SK-N-SH (cell line): ENCODE data around the gene FAM174B. TPM values are rescaled to one million over a fixed set of nuclear protein-coding genes. Genes with fewer than 3 reads are reported as not detected.

Experiments
- CTCF ChIA-PET: fragments of 300-600, 350-600 bp; formaldehyde crosslinking; extraction: SDS; loops from one replicate; lab custom pipeline; 2021; lab: Yijun Ruan, JAX
- POLR2A ChIA-PET: fragments of 350-600 bp; sonication (Branson Sonifier 250); formaldehyde crosslinking; extraction: SDS; loops from one replicate; lab custom pipeline; 2020; ENCODE audit warnings: antibody characterized with exemption, inconsistent platforms; lab: Yijun Ruan, JAX
- DNase-seq: peaks from one replicate; pipeline ENCODE4 v3.0.0; 2012
- H2AFZ ChIP-seq: fragments of 200-600 bp; sonication (generic); 2 replicates; pipeline ENCODE4 v1.8.1; 2016; ENCODE audit warnings: antibody characterized with exemption, mild to moderate bottlenecking, low read depth
- H3F3A ChIP-seq: fragments of 200-600 bp; sonication (generic); replicated peaks from 2 replicates; pipeline ENCODE3; 2016; ENCODE audit warnings: antibody characterized with exemption, mild to moderate bottlenecking; ENCODE audit not compliant: insufficient read depth
- H3K27ac ChIP-seq, 2 experiments: fragments of 200-500 bp in 1 of 2; fragments of 200-600 bp in 1 of 2; sonication (Bioruptor generic) in 1 of 2; sonication (generic), shearing (Covaris generic) in 1 of 2; 2 replicates each; pipeline versions ENCODE4 v1.5.1 to v1.6.1; 2014 to 2016; ENCODE audit warnings: low read depth in 2 of 2, inconsistent platforms in 1 of 2, low read length in 1 of 2, mild to moderate bottlenecking in 1 of 2, mixed read lengths in 1 of 2
- H3K27me3 ChIP-seq: fragments of 200-600 bp; sonication (generic), shearing (Covaris generic); 2 replicates; pipeline ENCODE4 v1.6.1; 2016; ENCODE audit warnings: mixed run types; ENCODE audit not compliant: insufficient read depth
- H3K36me3 ChIP-seq, 2 experiments: fragments of 200-500 bp in 1 of 2; fragments of 200-600 bp in 1 of 2; sonication (Bioruptor generic) in 1 of 2; sonication (generic) in 1 of 2; replicated peaks in 1 of 2; 2 replicates each; pipeline versions ENCODE3 to v1.5.1; 2014 to 2016; ENCODE audit warnings: low read length in 1 of 2, mild to moderate bottlenecking in 1 of 2; ENCODE audit not compliant: insufficient read depth in 2 of 2, control insufficient read depth in 1 of 2
- H3K4me1 ChIP-seq, 2 experiments: fragments of 200-500 bp in 1 of 2; fragments of 200-600 bp in 1 of 2; sonication (Bioruptor generic) in 1 of 2; sonication (generic), shearing (Covaris generic) in 1 of 2; 2 replicates each; pipeline versions ENCODE4 v1.5.1 to v1.6.1; 2014 to 2016; ENCODE audit warnings: low read depth in 1 of 2, low read length in 1 of 2, mixed run types in 1 of 2; ENCODE audit not compliant: insufficient read depth in 2 of 2, control insufficient read depth in 1 of 2
- H3K4me2 ChIP-seq: fragments of 200-600 bp; sonication (generic), shearing (Covaris generic); 2 replicates; pipeline ENCODE4 v1.6.1; 2017; ENCODE audit warnings: mixed run types
- H3K4me3 ChIP-seq, 2 experiments: fragments of 200-500 bp in 1 of 2; fragments of 200-600 bp in 1 of 2; sonication (Bioruptor generic) in 1 of 2; sonication (generic), shearing (Covaris generic) in 1 of 2; 2 replicates each; pipeline versions ENCODE4 v1.5.1 to v1.8.1; 2014 to 2016; ENCODE audit warnings: low read depth in 2 of 2, inconsistent platforms in 1 of 2, low read length in 1 of 2, mild to moderate bottlenecking in 1 of 2, mixed read lengths in 1 of 2, moderate library complexity in 1 of 2
- H3K79me2 ChIP-seq: fragments of 200-600 bp; sonication (generic); 2 replicates; pipeline ENCODE4 v1.8.1; 2017; ENCODE audit warnings: mild to moderate bottlenecking; ENCODE audit not compliant: insufficient read depth
- H3K9ac ChIP-seq: fragments of 200-600 bp; sonication (generic); 2 replicates; pipeline ENCODE4 v1.6.1; 2017; ENCODE audit warnings: mixed run types
- H3K9me2 ChIP-seq: fragments of 200-600 bp; sonication (generic); 2 replicates; pipeline ENCODE4 v1.6.1; 2017; ENCODE audit warnings: mixed run types
- H3K9me3 ChIP-seq: fragments of 200-600 bp; sonication (generic); 2 replicates; pipeline ENCODE4 v1.6.1; 2017; ENCODE audit warnings: mixed run types, mild to moderate bottlenecking, moderate library complexity
- H4K20me1 ChIP-seq: fragments of 200-600 bp; sonication (generic); 2 replicates; pipeline ENCODE4 v1.6.1; 2017; ENCODE audit warnings: mild to moderate bottlenecking, mixed run types; ENCODE audit not compliant: insufficient read depth
- CHD2 ChIP-seq: fragments of 150-350 bp; IDR thresholded peaks from 2 replicates; pipeline ENCODE4 v1.6.1; 2018; ENCODE audit warnings: low read length; ENCODE audit not compliant: partially characterized antibody
- ELF1 ChIP-seq: IDR thresholded peaks from 2 replicates; pipeline ENCODE4 v1.4.0; 2012
- EP300 ChIP-seq, 2 experiments: IDR thresholded peaks; 2 replicates each; pipeline versions ENCODE4 v1.4.0 to v1.6.1; 2012; ENCODE audit warnings: borderline replicate concordance in 1 of 2, low read depth in 1 of 2, low read length in 1 of 2
- FOSL2 ChIP-seq: IDR thresholded peaks from 2 replicates; pipeline ENCODE4 v1.4.0; 2012; ENCODE audit warnings: low read depth, mild to moderate bottlenecking, moderate library complexity, borderline replicate concordance
- FOXJ3 ChIP-seq: sonication (generic); formaldehyde crosslinking; IDR thresholded peaks from 2 replicates; pipeline ENCODE4 v1.5.1; 2020; ENCODE audit warnings: mild to moderate bottlenecking, missing genetic modification reagents
- GABPA ChIP-seq: IDR thresholded peaks from 2 replicates; pipeline ENCODE4 v1.4.0; 2012; ENCODE audit warnings: low read depth, mild to moderate bottlenecking
- GATA2 ChIP-seq: sonication (generic); formaldehyde crosslinking; IDR thresholded peaks from 2 replicates; pipeline ENCODE4 v1.5.0; 2020; ENCODE audit warnings: mild to moderate bottlenecking, missing genetic modification reagents
- JUND ChIP-seq: IDR thresholded peaks from 2 replicates; pipeline ENCODE4 v1.4.0; 2012
- MXI1 ChIP-seq: IDR thresholded peaks from 2 replicates; pipeline ENCODE4 v1.6.1; 2012; ENCODE audit warnings: mild to moderate bottlenecking, low read depth, low read length, improper control_type of control experiment
- NFIC ChIP-seq: IDR thresholded peaks from 2 replicates; pipeline ENCODE4 v1.4.0; 2012; ENCODE audit warnings: borderline replicate concordance
- POLR2AphosphoS5 ChIP-seq: IDR thresholded peaks from 2 replicates; pipeline ENCODE4 v1.6.1; 2012; ENCODE audit warnings: low read depth, low read length
- RAD21 ChIP-seq: IDR thresholded peaks from 2 replicates; pipeline ENCODE4 v1.6.1; 2012; ENCODE audit warnings: mild to moderate bottlenecking, low read length
- RCOR1 ChIP-seq: fragments of 150-350 bp; IDR thresholded peaks from 2 replicates; pipeline ENCODE4 v1.6.1; 2017; ENCODE audit warnings: antibody characterized with exemption, low read length
- RXRA ChIP-seq: IDR thresholded peaks from 2 replicates; pipeline ENCODE4 v1.4.0; 2012; ENCODE audit warnings: low read depth, mild to moderate bottlenecking, borderline replicate concordance
- SMC3 ChIP-seq: IDR thresholded peaks from 2 replicates; pipeline ENCODE4 v1.6.1; 2012; ENCODE audit warnings: low read depth, low read length, improper control_type of control experiment
- TCF12 ChIP-seq: IDR thresholded peaks from 2 replicates; pipeline ENCODE4 v1.4.0; 2012
- WGBS: methylation state at CpG from one replicate; pipeline ENCODE4 v1.1.6; 2017; ENCODE audit warnings: low lambda C conversion rate; 5-methylcytosine and 5-hydroxymethylcytosine counted together
- polyA plus RNA-seq, 3 experiments: library from polyadenylated mRNA; depleted of rRNA; stranded (reverse); fragments of >200 nt; gene quantifications; 2 replicates each; pipeline ENCODE4 v1.2.3, GENCODE V29; 2012

FAM174B gene
- polyA plus RNA-seq, 1 of the 3 experiments (the other 2 are of a cell fraction): 0.30 TPM

- 62% methylated on average over 11 of the region's 11 CpGs for WGBS
- no peak for TF ChIP-seq EP300 (IDR thresholded peaks at IDR 0.05; ENCODE audit: borderline replicate concordance in 1 of 2, low read depth in 1 of 2, low read length in 1 of 2)
- TF ChIP-seq RXRA: no peak
- no peak for TF ChIP-seq GATA2 (CRISPR knock-in tag)
- TF ChIP-seq MXI1: no peak
- no peak for TF ChIP-seq JUND
- no peak for TF ChIP-seq RCOR1
- TF ChIP-seq CHD2: no peak
- no peak for TF ChIP-seq RAD21
- no peak for TF ChIP-seq POLR2AphosphoS5
- no peak for TF ChIP-seq FOSL2
- no peak for TF ChIP-seq GABPA
- TF ChIP-seq FOXJ3: no peak
- TF ChIP-seq, all 33 proteins: peak for 0
- Histone ChIP-seq H3K9me3 (no peaks in the 10 kb centered on the region), H3F3A (no peaks in the 10 kb centered on the region), H3K4me1 (peaks cover 0 to 10% of the 10 kb centered on the region in 2 experiments; a peak in 1 of 4 replicates), H3K4me2 (no peak overlapping the region), H3K4me3 (no peak overlapping the region), H3K36me3 (no peaks in the 10 kb centered on the region), H3K9me2 (no peaks in the 10 kb centered on the region), H3K27me3 (no peaks in the 10 kb centered on the region), H3K27ac (no peak overlapping the region), H4K20me1 (no peaks in the 10 kb centered on the region), H2AFZ (no peak overlapping the region), H3K9ac (no peak overlapping the region), H3K79me2 (no peaks in the 10 kb centered on the region)
- ChIA-PET POLR2A (no interaction called here), CTCF (no interaction called here)
- DNase-seq: no peak
Measured at GRCh38 chr15:92631721-92632120, 23.9 kb downstream of the FAM174B start.

- Histone ChIP-seq H3K27ac (no peak overlapping the region), H3K79me2 (no peaks in the 10 kb centered on the region), H4K20me1 (no peaks in the 10 kb centered on the region), H3F3A (no peaks in the 10 kb centered on the region), H3K9me2 (no peaks in the 10 kb centered on the region), H3K4me3 (no peak overlapping the region), H3K36me3 (no peaks in the 10 kb centered on the region), H3K4me1 (peaks cover 0 to 10% of the 10 kb centered on the region in 2 experiments; a peak in 1 of 4 replicates), H3K27me3 (no peaks in the 10 kb centered on the region), H3K9me3 (no peaks in the 10 kb centered on the region), H3K9ac (no peak overlapping the region), H3K4me2 (no peak overlapping the region), H2AFZ (no peak overlapping the region)
- WGBS: 71% methylated on average over 11 of the region's 11 CpGs
- POLR2A ChIA-PET: no interaction called here
- DNase-seq: no peak
- CTCF ChIA-PET: no interaction called here
- no peak for TF ChIP-seq RAD21
- no peak for TF ChIP-seq TCF12
- no peak for TF ChIP-seq SMC3
- no peak for TF ChIP-seq RCOR1
- no peak for TF ChIP-seq CHD2
- no peak for TF ChIP-seq NFIC
- no peak for TF ChIP-seq ELF1
- no peak for TF ChIP-seq GATA2 (CRISPR knock-in tag)
Measured at GRCh38 chr15:92629975-92630626, 25.5 kb downstream of the FAM174B start.
